Right renal cortex interstitium (tissue), 3 donors: ENCODE results near the gene CCDC187. TPM values are rescaled to one million over a fixed set of nuclear protein-coding genes. Genes with fewer than 3 reads are reported as not detected.
"Not testable (repeated sequence)": the region's sequence is repeated elsewhere in the genome, so short reads cannot be mapped to it uniquely, and the experiment has no call there.

Source experiments
- DNase-seq, 3 donors: peaks; one replicate each; pipeline ENCODE4 v3.0.0-alpha.2; 2013; ENCODE audit warnings: low read depth in 3 of 3, low spot score in 2 of 3
- polyA plus RNA-seq, 3 donors: library from polyadenylated mRNA; unstranded; fragments of 120-200 nt; gene quantifications; one replicate each; pipeline ENCODE4 v1.2.1, GENCODE V29; 2013; ENCODE audit not compliant: insufficient read length in 3 of 3

Gene CCDC187
- 1 to 10 TPM; 1.3 to 1.7 (median 1.4) TPM for polyA plus RNA-seq

- no peak for DNase-seq
These were observed at the start of gene CCDC187 for GRCh38 chr9:136303825-136304416. Gene CCDC187 (minus strand): TSS chr9:136304094. CDS start chr9:136303830, 264 bp downstream.

- DNase-seq = no peak
These were observed 49.2 kb upstream of the CCDC187 start for GRCh38 chr9:136353088-136353487.

GRCh38 chr9:136352682-136353081, 48.8 kb upstream of the CCDC187 start:
- no peak for DNase-seq

GRCh38 chr9:136351868-136352267, 48.0 kb upstream of the CCDC187 start:
- DNase-seq = not testable (repeated sequence)

GRCh38 chr9:136351252-136351800, 47.4 kb upstream of the CCDC187 start:
- DNase-seq = no peak

- no peak for DNase-seq
These were observed 45.7 kb upstream of the CCDC187 start for GRCh38 chr9:136349546-136349945.

GRCh38 chr9:136348691-136349090, 44.8 kb upstream of the CCDC187 start:
- no peak for DNase-seq

GRCh38 chr9:136347472-136348256, 43.8 kb upstream of the CCDC187 start:
- DNase-seq = no peak

- DNase-seq = no peak
These were observed 43.1 kb upstream of the CCDC187 start for GRCh38 chr9:136346927-136347465.

- DNase-seq = no peak
These were observed 42.2 kb upstream of the CCDC187 start for GRCh38 chr9:136346157-136346481.

- no peak for DNase-seq
These were observed 41.6 kb upstream of the CCDC187 start for GRCh38 chr9:136345281-136346156.

- no peak for DNase-seq
These were observed 40.8 kb upstream of the CCDC187 start for GRCh38 chr9:136344544-136345280.

- DNase-seq = no peak
These were observed 40.0 kb upstream of the CCDC187 start for GRCh38 chr9:136343884-136344269.

- DNase-seq = no peak
These were observed 39.4 kb upstream of the CCDC187 start for GRCh38 chr9:136343121-136343883.

GRCh38 chr9:136342181-136343120, 38.6 kb upstream of the CCDC187 start:
- DNase-seq = no peak

- no peak for DNase-seq
These were observed 37.9 kb upstream of the CCDC187 start for GRCh38 chr9:136341769-136342168.

GRCh38 chr9:136341042-136341655, 37.3 kb upstream of the CCDC187 start:
- no peak for DNase-seq
